ENCODE data around the gene WDR1.

Gene WDR1
- total RNA-seq = 461 to 667 (median 544) reads per million in 4 experiments

DNA sequence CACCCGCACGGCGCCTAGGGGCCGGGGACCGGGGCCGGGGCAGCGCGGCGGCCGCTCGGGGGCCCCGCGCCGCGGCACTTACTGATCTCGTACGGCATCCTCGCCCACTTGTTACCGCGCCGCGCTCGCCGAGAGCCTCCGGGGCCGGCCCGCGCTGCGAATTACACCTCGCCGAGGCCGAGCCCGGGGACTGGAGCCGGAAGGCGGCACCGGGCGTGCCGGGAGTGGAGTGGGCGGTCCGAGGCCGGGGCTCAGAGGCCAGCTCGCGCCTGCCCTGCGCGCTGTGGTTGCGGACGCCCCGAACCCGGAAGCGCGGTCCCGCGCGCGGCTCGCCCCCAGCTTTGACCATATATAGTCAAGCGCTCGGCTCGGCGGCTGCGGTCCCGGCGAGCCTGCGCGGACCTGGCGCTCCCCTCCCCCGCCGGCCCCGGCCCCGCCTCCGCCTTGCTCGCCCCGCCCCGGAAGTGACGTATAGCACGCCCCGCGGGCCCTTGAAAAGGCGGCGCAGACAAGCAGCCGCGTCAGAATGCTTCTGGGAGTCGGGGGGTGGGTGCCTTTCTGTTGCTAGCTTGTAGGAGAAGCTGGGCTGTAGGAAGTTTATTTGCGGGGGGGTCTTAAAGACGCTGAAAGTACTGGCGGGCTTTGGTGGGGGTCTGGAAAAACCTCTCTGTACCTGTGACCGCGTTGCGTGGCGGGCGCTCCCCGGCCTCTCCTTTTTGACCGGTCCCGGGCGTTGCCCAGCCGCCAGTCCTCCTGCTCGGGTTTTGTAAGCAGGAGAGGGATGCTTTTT is at the start of gene WDR1:
TSS of gene WDR1 (minus strand) at position 231 of the 790 bp plus-strand sequence. CDS start at position 98, 133 bp downstream.
- DNase-seq = peak; percentile 88

GRCh38 chr4:10164877-10165283 is 48.3 kb upstream of the WDR1 start:
- DNase-seq = no peak

DNA sequence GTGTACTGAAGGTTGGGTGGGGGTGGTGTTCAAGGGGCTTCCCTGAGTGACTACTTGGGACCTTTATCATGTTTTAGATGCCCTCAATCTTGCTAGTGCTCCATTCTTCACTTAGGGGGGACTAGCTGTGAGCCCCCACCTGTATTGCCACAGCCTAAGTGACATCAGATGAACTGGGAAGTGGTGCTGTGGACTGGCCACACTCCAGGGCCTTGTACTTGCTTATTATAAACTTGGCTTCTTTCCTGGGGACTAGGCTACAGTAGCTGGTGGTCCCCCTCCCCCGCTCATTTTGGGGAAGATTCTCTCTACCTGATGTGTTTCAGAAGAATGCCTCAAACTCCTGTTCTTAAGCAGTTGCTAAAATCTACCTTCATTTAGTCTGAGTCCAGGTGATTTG is 46.7 kb upstream of the WDR1 start:
- DNase-seq = no peak

- DNase-seq = no peak
Measured at GRCh38 chr4:10162341-10163000, 45.9 kb upstream of the WDR1 start.

- DNase-seq = no peak
Measured at GRCh38 chr4:10161840-10162239, 45.2 kb upstream of the WDR1 start.

- no peak for DNase-seq
Measured at GRCh38 chr4:10161146-10161545, 44.5 kb upstream of the WDR1 start.

DNA sequence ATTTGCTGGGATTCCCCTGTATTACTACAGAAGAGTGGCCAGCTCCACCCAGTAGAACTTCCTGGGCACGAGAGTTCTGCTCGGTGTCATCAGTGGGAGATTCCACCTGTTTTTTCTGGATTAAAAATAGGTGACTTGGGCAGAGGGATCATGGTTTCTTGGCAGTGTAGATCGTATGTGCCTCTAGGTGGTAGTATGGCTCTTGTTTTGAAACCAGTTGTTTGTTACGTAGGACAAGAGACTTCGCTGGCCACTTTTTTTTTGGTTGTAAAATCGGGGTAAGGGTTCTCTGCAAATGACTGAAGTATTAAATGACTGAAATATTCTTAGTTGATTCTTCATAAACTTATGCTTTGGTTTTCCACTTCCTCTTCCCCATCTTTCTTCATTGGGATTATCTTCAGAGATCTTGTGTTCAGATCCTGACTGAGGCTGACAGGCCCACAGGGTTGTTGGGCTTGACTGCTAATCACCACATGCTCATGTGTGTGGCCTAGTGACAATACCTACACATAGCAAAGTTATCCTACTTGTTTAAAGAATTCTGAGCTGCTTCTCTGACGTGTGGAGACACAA is 43.8 kb upstream of the WDR1 start:
- no peak for DNase-seq

DNA sequence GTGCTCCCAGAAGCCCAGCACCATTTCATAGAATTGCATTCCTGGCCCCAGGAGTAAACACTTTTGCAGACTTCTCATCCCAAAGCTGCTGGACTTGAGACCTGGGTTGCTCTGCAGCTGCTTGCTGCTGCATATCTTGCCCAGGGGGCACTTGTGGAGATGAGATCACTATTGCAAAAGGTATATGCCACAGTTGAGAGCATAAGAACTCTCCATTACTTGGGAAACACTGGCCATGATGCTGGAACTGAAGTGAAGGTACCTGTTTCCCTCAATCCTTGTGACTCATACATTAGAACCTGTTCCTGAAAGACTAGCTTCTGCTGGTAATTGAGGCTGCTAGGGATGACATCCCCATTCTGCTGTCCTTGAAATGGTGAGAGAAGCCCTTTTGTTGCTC is 43.1 kb upstream of the WDR1 start:
- no peak for DNase-seq

- DNase-seq = no peak
Measured at GRCh38 chr4:10158333-10158942, 41.8 kb upstream of the WDR1 start.

DNA sequence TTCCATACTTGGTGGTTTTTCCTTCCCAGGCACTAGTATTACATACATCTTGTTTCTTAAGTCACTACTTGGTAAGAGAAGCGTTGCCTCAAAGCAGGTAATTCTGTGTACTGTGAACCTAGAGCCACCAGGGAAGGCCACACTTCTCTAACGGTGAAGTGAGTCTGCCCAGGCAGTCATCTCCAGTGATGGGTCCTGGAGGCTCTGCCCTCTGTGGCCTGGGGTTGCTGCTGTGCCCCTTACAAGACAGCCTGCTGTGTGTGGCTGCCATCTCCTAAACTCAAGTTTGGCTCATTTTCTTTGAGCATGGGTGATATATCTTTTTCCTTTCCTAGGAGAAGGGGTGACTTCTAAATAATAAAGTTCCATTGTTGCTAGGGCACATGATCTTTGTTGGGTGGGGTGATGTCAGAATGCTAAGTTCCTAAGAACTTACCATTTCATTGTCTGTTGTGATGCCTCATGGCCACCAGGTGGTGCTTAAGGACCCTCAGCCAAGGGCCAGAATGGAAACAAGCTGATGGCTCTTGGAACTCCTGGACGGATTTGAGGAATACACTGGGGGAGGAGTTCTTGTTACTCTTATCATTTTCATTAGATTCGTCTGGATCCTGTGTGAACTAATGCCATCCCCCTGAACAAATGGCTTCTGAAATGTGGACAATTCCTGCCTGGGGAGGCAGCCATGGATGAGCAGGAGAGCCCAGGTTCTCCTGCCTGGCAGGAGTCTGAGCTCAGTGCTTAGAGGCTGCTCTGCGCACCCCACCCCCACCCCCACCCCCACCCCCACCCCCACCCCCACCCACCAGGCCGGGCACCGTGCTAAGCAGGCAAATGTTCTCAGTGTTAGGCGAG is 41.1 kb upstream of the WDR1 start:
- peak; percentile 7 for DNase-seq

GRCh38 chr4:10154241-10154640 is 37.6 kb upstream of the WDR1 start:
- DNase-seq = no peak

GRCh38 chr4:10153161-10153560 is 36.6 kb upstream of the WDR1 start:
- DNase-seq = no peak

GRCh38 chr4:10151182-10151581 is 34.6 kb upstream of the WDR1 start:
- DNase-seq = no peak

DNA sequence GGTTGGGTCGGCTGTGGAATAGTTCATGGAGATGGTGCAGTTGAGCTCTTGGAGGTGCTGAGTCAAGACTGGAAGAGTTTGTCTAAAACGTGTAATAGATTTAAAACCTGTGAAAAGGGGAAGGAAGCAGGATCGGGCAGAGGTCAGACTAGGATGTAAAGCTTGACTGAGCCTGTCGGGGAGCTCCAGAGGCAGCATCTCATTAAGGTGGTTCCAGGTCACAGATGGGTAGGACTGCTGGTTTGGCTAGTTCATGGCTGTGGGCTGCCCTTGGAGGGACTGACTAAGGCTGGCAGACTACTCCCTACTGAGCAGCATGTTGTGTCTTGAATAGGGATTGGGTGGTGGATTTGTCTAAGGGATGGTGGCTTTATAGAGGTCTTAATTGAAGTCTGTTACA is 28.4 kb upstream of the WDR1 start:
- no peak for DNase-seq

- no peak for DNase-seq
Measured at GRCh38 chr4:10144479-10144878, 27.9 kb upstream of the WDR1 start.

- DNase-seq = no peak
Measured at GRCh38 chr4:10143171-10143570, 26.6 kb upstream of the WDR1 start.

GRCh38 chr4:10140866-10141759 is 24.5 kb upstream of the WDR1 start:
- no peak for DNase-seq

DNA sequence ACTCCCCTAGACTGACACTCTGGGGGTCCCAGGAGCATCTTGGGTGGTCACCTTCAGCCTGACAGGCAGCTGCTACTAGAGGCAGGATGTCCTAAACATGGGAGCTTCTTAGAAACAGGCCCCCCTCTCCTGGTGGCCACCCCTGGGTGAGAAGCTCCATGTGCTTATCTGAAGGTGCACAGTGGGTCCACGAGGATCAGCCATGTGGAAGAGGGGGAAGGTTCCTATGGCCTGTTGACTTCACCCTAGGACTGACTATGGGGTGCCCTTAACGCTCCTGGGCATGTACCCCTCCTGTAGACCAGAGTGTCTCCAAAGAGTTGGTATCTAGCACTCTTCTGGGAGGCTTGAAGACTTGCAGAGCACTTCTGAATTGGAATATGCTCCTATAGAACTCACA is 22.9 kb upstream of the WDR1 start:
- DNase-seq = no peak

GRCh38 chr4:10135260-10135659 is 18.7 kb upstream of the WDR1 start:
- DNase-seq = no peak

DNA sequence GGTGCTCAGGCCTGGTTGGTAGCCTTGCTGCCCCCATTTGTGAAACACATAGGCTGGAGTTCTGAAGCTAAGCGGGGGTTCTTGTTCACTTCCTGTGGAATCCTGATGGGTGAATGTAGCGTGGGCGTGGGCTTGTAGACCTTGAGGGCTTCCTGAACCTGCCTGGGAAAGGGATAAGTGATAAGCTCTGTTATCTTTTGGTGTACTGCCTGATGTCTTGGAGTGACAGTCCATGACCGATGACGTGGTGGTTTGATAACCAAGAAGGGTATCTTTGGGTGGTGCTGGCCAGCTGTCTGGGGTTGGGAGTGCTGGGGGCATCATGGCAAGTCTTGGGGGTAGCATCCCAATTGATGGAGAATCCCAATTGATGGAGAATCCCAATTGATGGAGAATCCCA is 17.5 kb upstream of the WDR1 start:
- DNase-seq = no peak

DNA sequence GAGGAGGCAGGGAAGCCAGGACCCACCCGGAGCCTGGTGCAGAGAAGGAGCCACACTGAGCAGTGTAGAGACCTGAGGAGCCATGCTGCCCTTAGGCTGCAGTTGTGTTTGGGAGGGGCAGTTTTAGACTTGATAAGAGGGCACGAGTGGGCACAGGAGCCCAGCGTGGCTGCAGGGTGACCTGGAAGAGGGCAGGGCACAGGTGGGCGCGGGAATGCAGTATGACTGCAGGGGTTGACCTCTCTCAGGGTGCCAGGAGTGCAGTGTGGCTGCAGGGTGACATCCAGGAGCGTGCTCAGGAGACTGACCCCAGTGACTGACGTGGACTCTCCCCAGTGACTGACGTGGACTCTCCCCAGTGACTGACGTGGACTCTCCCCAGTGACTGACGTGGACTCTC is 14.6 kb upstream of the WDR1 start:
- DNase-seq = no peak
